ENCODE data around the gene SPAM1. TPM values are rescaled to one million over a fixed set of nuclear protein-coding genes. Genes with fewer than 3 reads are reported as not detected.

Gene SPAM1
- total RNA-seq, 1 donor from 2014 or later = not detected

GRCh38 chr7:123994449-123994848, 69.4 kb downstream of the SPAM1 start:
- Histone ChIP-seq H3F3A (ENCODE audit: low read depth) (peaks cover 17% of the 10 kb centered on the region), H3K27me3 (no peaks in the 10 kb centered on the region), H3K4me2 (no peak overlapping the region), H3K4me1 (peaks cover 17% of the 10 kb centered on the region), H3K9me3 (ENCODE audit: low read depth) (no peaks in the 10 kb centered on the region), H3K36me3 (no peaks in the 10 kb centered on the region), H3K27ac (no peak overlapping the region), H3K4me3 (no peak overlapping the region), H3K79me2 (ENCODE audit: low read depth) (no peaks in the 10 kb centered on the region), H2AFZ (replicated peaks) (peak overlapping the region; percentile 61), H4K20me1 (ENCODE audit: low read depth) (no peaks in the 10 kb centered on the region), H3K9ac (no peak overlapping the region)
- peak overlapping the region; percentile 3 for H3K27ac Mint-ChIP-seq
- H3K36me3 Mint-ChIP-seq = no peaks in the 10 kb centered on the region
- H3K4me3 Mint-ChIP-seq = no peak overlapping the region
- H3K27me3 Mint-ChIP-seq (ENCODE audit: insufficient read depth, low read depth) = no peaks in the 10 kb centered on the region
- H3K4me1 Mint-ChIP-seq = peaks cover 19% of the 10 kb centered on the region
- peaks cover 8% of the 10 kb centered on the region for H3K9me3 Mint-ChIP-seq
- TF ChIP-seq CTCF (IDR thresholded peaks at IDR 0.05) (no peak), EZH2phosphoT487 (IDR thresholded peaks at IDR 0.05) (no peak)
- DNase-seq (ENCODE audit: low spot score) = peak; percentile 2

GRCh38 chr7:123995617-123996326, 70.7 kb downstream of the SPAM1 start:
- Histone ChIP-seq H3F3A (ENCODE audit: low read depth) (peaks cover 17% of the 10 kb centered on the region), H3K36me3 (no peaks in the 10 kb centered on the region), H3K79me2 (ENCODE audit: low read depth) (no peaks in the 10 kb centered on the region), H4K20me1 (ENCODE audit: low read depth) (no peaks in the 10 kb centered on the region), H3K4me2 (no peak overlapping the region), H3K4me1 (peaks cover 17% of the 10 kb centered on the region), H3K27ac (no peak overlapping the region), H3K4me3 (no peak overlapping the region), H2AFZ (replicated peaks) (no peak overlapping the region), H3K9ac (no peak overlapping the region), H3K9me3 (ENCODE audit: low read depth) (no peaks in the 10 kb centered on the region), H3K27me3 (no peaks in the 10 kb centered on the region)
- H3K4me3 Mint-ChIP-seq = no peak overlapping the region
- H3K9me3 Mint-ChIP-seq = peaks cover 10% of the 10 kb centered on the region
- H3K4me1 Mint-ChIP-seq = peaks cover 19% of the 10 kb centered on the region
- TF ChIP-seq EZH2phosphoT487 (IDR thresholded peaks at IDR 0.05) (no peak), CTCF (IDR thresholded peaks at IDR 0.05) (no peak), EZH2 (IDR thresholded peaks at IDR 0.05) (no peak)
- no peaks in the 10 kb centered on the region for H3K27me3 Mint-ChIP-seq (ENCODE audit: insufficient read depth, low read depth)
- peak overlapping the region; percentile 54 for H3K27ac Mint-ChIP-seq
- no peaks in the 10 kb centered on the region for H3K36me3 Mint-ChIP-seq
- DNase-seq (ENCODE audit: low spot score) = no peak

- Histone ChIP-seq H3K9me3 (ENCODE audit: low read depth) (no peaks in the 10 kb centered on the region), H3F3A (ENCODE audit: low read depth) (peaks cover 17% of the 10 kb centered on the region), H3K27me3 (no peaks in the 10 kb centered on the region), H3K4me1 (peaks cover 17% of the 10 kb centered on the region), H3K4me2 (no peak overlapping the region), H4K20me1 (ENCODE audit: low read depth) (no peaks in the 10 kb centered on the region), H2AFZ (replicated peaks) (no peak overlapping the region), H3K9ac (no peak overlapping the region), H3K36me3 (no peaks in the 10 kb centered on the region), H3K79me2 (ENCODE audit: low read depth) (no peaks in the 10 kb centered on the region), H3K27ac (no peak overlapping the region), H3K4me3 (no peak overlapping the region)
- H3K27me3 Mint-ChIP-seq (ENCODE audit: insufficient read depth, low read depth) = no peaks in the 10 kb centered on the region
- no peaks in the 10 kb centered on the region for H3K36me3 Mint-ChIP-seq
- no peak overlapping the region for H3K27ac Mint-ChIP-seq
- no peak for DNase-seq (ENCODE audit: low spot score)
- H3K4me3 Mint-ChIP-seq = no peak overlapping the region
- no peak for TF ChIP-seq CTCF (IDR thresholded peaks at IDR 0.05)
- TF ChIP-seq EZH2phosphoT487 (IDR thresholded peaks at IDR 0.05) = no peak
- no peak for TF ChIP-seq EZH2 (IDR thresholded peaks at IDR 0.05)
- peaks cover 19% of the 10 kb centered on the region for H3K4me1 Mint-ChIP-seq
- peaks cover 10% of the 10 kb centered on the region for H3K9me3 Mint-ChIP-seq
Observed at GRCh38 chr7:123996327-123996625, 71.2 kb downstream of the SPAM1 start.
